Measurements from ENCODE around the gene CD300A.

CD300A gene

GRCh38 chr17:74439691-74440567 is 26.5 kb upstream of the CD300A start:
- DNase-seq (ENCODE audit: low read depth in 1 of 2, low spot score in 1 of 2), result no peak

- DNase-seq (ENCODE audit: low read depth in 1 of 2, low spot score in 1 of 2), result no peak
These were observed 24.9 kb upstream of the CD300A start for GRCh38 chr17:74441537-74441936.

GRCh38 chr17:74442291-74442669 is 24.2 kb upstream of the CD300A start:
- no peak for DNase-seq (ENCODE audit: low read depth in 1 of 2, low spot score in 1 of 2)

GRCh38 chr17:74442670-74443515 is 23.5 kb upstream of the CD300A start:
- no peak for DNase-seq (ENCODE audit: low read depth in 1 of 2, low spot score in 1 of 2)

- no peak for DNase-seq (ENCODE audit: low read depth in 1 of 2, low spot score in 1 of 2)
These were observed 22.7 kb upstream of the CD300A start for GRCh38 chr17:74443516-74444296.

- no peak for DNase-seq (ENCODE audit: low read depth in 1 of 2, low spot score in 1 of 2)
These were observed 22.0 kb upstream of the CD300A start for GRCh38 chr17:74444406-74444805.

- DNase-seq (ENCODE audit: low read depth in 1 of 2, low spot score in 1 of 2), result no peak
These were observed 21.3 kb upstream of the CD300A start for GRCh38 chr17:74445158-74445557.

- no peak for DNase-seq (ENCODE audit: low read depth in 1 of 2, low spot score in 1 of 2)
These were observed 19.6 kb upstream of the CD300A start for GRCh38 chr17:74446551-74447500.

GRCh38 chr17:74447628-74448159 is 18.7 kb upstream of the CD300A start:
- no peak for DNase-seq (ENCODE audit: low read depth in 1 of 2, low spot score in 1 of 2)

- DNase-seq (ENCODE audit: low read depth in 1 of 2, low spot score in 1 of 2), result no peak
These were observed 17.7 kb upstream of the CD300A start for GRCh38 chr17:74448756-74449155.

GRCh38 chr17:74449306-74449705 is 17.1 kb upstream of the CD300A start:
- DNase-seq (ENCODE audit: low read depth in 1 of 2, low spot score in 1 of 2), result no peak

- no peak for DNase-seq (ENCODE audit: low read depth in 1 of 2, low spot score in 1 of 2)
These were observed 16.7 kb upstream of the CD300A start for GRCh38 chr17:74449773-74450172.

- DNase-seq (ENCODE audit: low read depth in 1 of 2, low spot score in 1 of 2), result no peak
These were observed 16.2 kb upstream of the CD300A start for GRCh38 chr17:74450231-74450630.

GRCh38 chr17:74450925-74451403 is 15.5 kb upstream of the CD300A start:
- no peak for DNase-seq (ENCODE audit: low read depth in 1 of 2, low spot score in 1 of 2)

- no peak for DNase-seq (ENCODE audit: low read depth in 1 of 2, low spot score in 1 of 2)
These were observed 14.9 kb upstream of the CD300A start for GRCh38 chr17:74451557-74451956.

GRCh38 chr17:74452033-74452840 is 14.2 kb upstream of the CD300A start:
- no peak for DNase-seq (ENCODE audit: low read depth in 1 of 2, low spot score in 1 of 2)

GRCh38 chr17:74452841-74453661 is 13.4 kb upstream of the CD300A start:
- DNase-seq (ENCODE audit: low read depth in 1 of 2, low spot score in 1 of 2), result no peak

GRCh38 chr17:74453665-74454196 is 12.7 kb upstream of the CD300A start:
- DNase-seq (ENCODE audit: low read depth in 1 of 2, low spot score in 1 of 2), result peak; percentile 39 to 59

Data from stimulated activated CD4-positive, alpha-beta T cell treated with anti-CD3 and anti-CD28 coated beads, Interleukin-15, amount 100 ng/mL, for 1 hour (primary cell).